H9 (cell line): Measurements from ENCODE around the gene OCIAD2. TPM values are rescaled to one million over a fixed set of nuclear protein-coding genes. Genes with fewer than 3 reads are reported as not detected.

ENCODE experiments used
- DNase-seq: peaks from one replicate; pipeline ENCODE4 v3.0.0-alpha.2; 2017
- H2AFZ ChIP-seq: one replicate; pipeline ENCODE4 v1.6.1; 2013; ENCODE audit warnings: mild to moderate bottlenecking, low read length, control low read depth, moderate library complexity
- H2AK5ac ChIP-seq: 2 replicates; pipeline ENCODE4 v1.6.1; 2013; ENCODE audit warnings: low read length, control low read depth, mixed read lengths; ENCODE audit not compliant: insufficient read length
- H2BK120ac ChIP-seq: one replicate; pipeline ENCODE4 v1.6.1; 2013; ENCODE audit warnings: low read depth, mild to moderate bottlenecking, low read length, control low read depth, inconsistent platforms; ENCODE audit not compliant: poor library complexity, severe bottlenecking
- H2BK12ac ChIP-seq: 2 replicates; pipeline ENCODE4 v1.6.1; 2013; ENCODE audit warnings: low read length, control low read depth, mixed read lengths, low read depth; ENCODE audit not compliant: insufficient read length
- H2BK15ac ChIP-seq: 2 replicates; pipeline ENCODE4 v1.6.1; 2013; ENCODE audit warnings: low read depth, low read length, control low read depth
- H2BK20ac ChIP-seq: one replicate; pipeline ENCODE4 v1.6.1; 2013; ENCODE audit warnings: low read depth, mild to moderate bottlenecking, low read length, control low read depth, inconsistent platforms; ENCODE audit not compliant: poor library complexity, severe bottlenecking
- H2BK5ac ChIP-seq: 2 replicates; pipeline ENCODE4 v1.6.1; 2013; ENCODE audit warnings: low read length, control low read depth, mixed read lengths; ENCODE audit not compliant: insufficient read length
- H3K14ac ChIP-seq: 2 replicates; pipeline ENCODE4 v1.6.1; 2013; ENCODE audit warnings: low read length, control low read depth; ENCODE audit not compliant: insufficient read depth
- H3K18ac ChIP-seq: 2 replicates; pipeline ENCODE4 v1.6.1; 2013; ENCODE audit warnings: low read depth, mild to moderate bottlenecking, mixed read lengths, low read length, control low read depth; ENCODE audit not compliant: insufficient read length
- H3K23ac ChIP-seq: 2 replicates; pipeline ENCODE4 v1.6.1; 2013; ENCODE audit warnings: low read length, control low read depth, mixed read lengths, low read depth; ENCODE audit not compliant: insufficient read length
- H3K23me2 ChIP-seq: 2 replicates; pipeline ENCODE4 v1.6.1; 2013; ENCODE audit warnings: low read depth, mild to moderate bottlenecking, mixed read lengths, low read length, control low read depth; ENCODE audit not compliant: insufficient read length, poor library complexity, severe bottlenecking
- H3K27ac ChIP-seq: 2 replicates; pipeline ENCODE4 v1.5.1; 2013; ENCODE audit warnings: low read length, control low read depth, mixed read lengths, low read depth; ENCODE audit not compliant: insufficient read length
- H3K27me3 ChIP-seq: 2 replicates; pipeline ENCODE4 v1.6.1; 2013; ENCODE audit warnings: low read length, control low read depth, inconsistent platforms; ENCODE audit not compliant: insufficient read depth
- H3K4ac ChIP-seq: 2 replicates; pipeline ENCODE4 v1.6.1; 2013; ENCODE audit warnings: low read depth, mild to moderate bottlenecking, control low read depth, inconsistent platforms, low read length, moderate library complexity
- H3K4me1 ChIP-seq: 2 replicates; pipeline ENCODE4 v1.6.1; 2013; ENCODE audit warnings: low read length, control low read depth, inconsistent platforms; ENCODE audit not compliant: insufficient read depth
- H3K4me2 ChIP-seq: 2 replicates; pipeline ENCODE4 v1.6.1; 2013; ENCODE audit warnings: low read length, control low read depth, mixed read lengths; ENCODE audit not compliant: insufficient read length, insufficient read depth
- H3K56ac ChIP-seq: 2 replicates; pipeline ENCODE4 v1.6.1; 2013; ENCODE audit warnings: low read depth, mild to moderate bottlenecking, mixed read lengths, low read length, control low read depth; ENCODE audit not compliant: insufficient read length
- H3K79me1 ChIP-seq: 2 replicates; pipeline ENCODE4 v1.6.1; 2013; ENCODE audit warnings: low read depth, mild to moderate bottlenecking, moderate library complexity, low read length, control low read depth, inconsistent platforms; ENCODE audit not compliant: insufficient read depth, poor library complexity, severe bottlenecking
- H3K79me2 ChIP-seq: 2 replicates; pipeline ENCODE4 v1.6.1; 2013; ENCODE audit warnings: low read length, control low read depth, inconsistent platforms; ENCODE audit not compliant: insufficient read depth
- H3K9ac ChIP-seq: 2 replicates; pipeline ENCODE4 v1.6.1; 2013; ENCODE audit warnings: low read length, control low read depth, mixed read lengths; ENCODE audit not compliant: insufficient read length; ENCODE audit errors: extremely low read depth
- H3K9me3 ChIP-seq: one replicate; pipeline ENCODE4 v1.6.1; 2013; ENCODE audit warnings: low read depth, low read length, inconsistent platforms; ENCODE audit not compliant: control insufficient read depth
- H3T11ph ChIP-seq: one replicate; pipeline ENCODE4 v1.6.1; 2013; ENCODE audit warnings: mild to moderate bottlenecking, low read length, control low read depth, inconsistent platforms
- H4K20me1 ChIP-seq: one replicate; pipeline ENCODE4 v1.6.1; 2013; ENCODE audit not compliant: control insufficient read depth, insufficient read length, insufficient read depth
- H4K5ac ChIP-seq: 2 replicates; pipeline ENCODE4 v1.6.1; 2013; ENCODE audit warnings: low read depth, mild to moderate bottlenecking, mixed read lengths, low read length, control low read depth; ENCODE audit not compliant: insufficient read length
- H4K8ac ChIP-seq: replicated peaks from 2 replicates; pipeline ENCODE4 v1.6.1; 2013; ENCODE audit warnings: low read length, control low read depth, mixed read lengths, low read depth; ENCODE audit not compliant: insufficient read length
- H4K91ac ChIP-seq: 2 replicates; pipeline ENCODE4 v1.6.1; 2013; ENCODE audit warnings: low read depth, mild to moderate bottlenecking, moderate library complexity, mixed read lengths, low read length, control low read depth; ENCODE audit not compliant: insufficient read length
- H3K27ac Mint-ChIP-seq, 3 experiments: 2 replicates in 2 of 3; 3 replicates in 1 of 3; pipeline ENCODE4 v1.8.0; 2020 to 2021; ENCODE audit warnings: mixed read lengths in 3 of 3, mild to moderate bottlenecking in 1 of 3, moderate library complexity in 1 of 3
- H3K27me3 Mint-ChIP-seq: 2 replicates; pipeline ENCODE4 v1.8.0; 2021; ENCODE audit warnings: low read depth, mild to moderate bottlenecking, moderate library complexity, mixed read lengths
- H3K36me3 Mint-ChIP-seq, 3 experiments: 2 replicates in 2 of 3; 3 replicates in 1 of 3; pipeline ENCODE4 v1.8.0; 2020 to 2021; ENCODE audit warnings: low read depth in 3 of 3, mixed read lengths in 3 of 3; ENCODE audit not compliant: insufficient read depth in 1 of 3
- H3K4me1 Mint-ChIP-seq, 2 experiments: 2 replicates each; pipeline ENCODE4 v1.8.0; 2020; ENCODE audit warnings: mixed read lengths in 2 of 2
- H3K4me3 Mint-ChIP-seq, 2 experiments: 2 replicates in 1 of 2; 3 replicates in 1 of 2; pipeline ENCODE4 v1.8.0; 2020 to 2021; ENCODE audit warnings: mild to moderate bottlenecking in 2 of 2, mixed read lengths in 2 of 2, moderate library complexity in 1 of 2
- H3K9me3 Mint-ChIP-seq, 2 experiments: 2 replicates in 1 of 2; 3 replicates in 1 of 2; pipeline ENCODE4 v1.8.0; 2020; ENCODE audit warnings: mild to moderate bottlenecking in 2 of 2, mixed read lengths in 2 of 2, moderate library complexity in 1 of 2
- WGBS: extraction: QIAGEN DNeasy Blood & Tissue Kit; methylation state at CpG from one replicate; pipeline ENCODE4 v1.1.7; 2013; ENCODE audit warnings: missing lambda C conversion rate, low lambda C conversion rate, mixed read lengths; ENCODE audit not compliant: insufficient read length; ENCODE audit errors: extremely low coverage; 5-methylcytosine and 5-hydroxymethylcytosine counted together
- total RNA-seq: library from RNA; stranded (reverse); gene quantifications from 2 replicates; pipeline ENCODE4 v1.2.1, GENCODE V29; 2021
- TF ChIP-seq, protein P1 (sequence below): fragments of 200-600 bp; sonication (generic); conservative IDR thresholded peaks from 3 replicates; pipeline ENCODE4 v1.8.0; 2021; ENCODE audit warnings: antibody characterized with exemption, mild to moderate bottlenecking

Gene OCIAD2
- total RNA-seq, 1 experiment from 2014 or later = 108 TPM

DNA sequence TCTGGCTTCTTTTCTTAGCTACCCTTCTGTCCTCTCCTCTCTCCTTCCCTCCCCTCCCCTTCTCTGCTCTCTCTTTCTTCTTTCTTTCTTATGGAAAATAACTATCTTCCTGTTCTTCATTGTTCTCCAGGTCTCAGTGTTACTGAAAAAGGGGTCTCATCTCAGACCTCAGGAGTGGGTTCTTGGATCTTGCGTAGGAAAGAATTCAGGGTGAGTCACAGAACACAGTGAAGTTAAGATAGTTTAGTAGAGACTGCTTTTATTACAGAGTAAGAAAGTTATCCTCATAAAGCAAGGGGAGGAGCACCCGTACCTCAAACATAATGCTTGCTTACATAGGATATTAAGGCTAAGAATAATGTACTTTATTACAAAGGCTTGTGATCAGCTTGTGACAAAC, 47.7 kb upstream of the OCIAD2 start:
- WGBS = no CpG with 5 or more reads among the region's 2 CpGs
- Histone ChIP-seq H2BK120ac (no peak overlapping the region), H3K27ac (peak overlapping the region; percentile 28), H3K27me3 (no peaks in the 10 kb centered on the region), H3K18ac (no peak overlapping the region), H4K91ac (no peak overlapping the region), H3K4me2 (peak overlapping the region; percentile 13), H3T11ph (no peak overlapping the region), H3K23ac (no peak overlapping the region), H3K14ac (no peak overlapping the region), H3K56ac (no peak overlapping the region), H3K79me1 (no peaks in the 10 kb centered on the region), H3K4me1 (no peaks in the 10 kb centered on the region; the same call in 1 of the 2 replicates), H2BK12ac (no peak overlapping the region), H3K79me2 (no peaks in the 10 kb centered on the region), H4K8ac (no peak overlapping the region), H2AFZ (no peak overlapping the region), H3K23me2 (no peaks in the 10 kb centered on the region), H2AK5ac (no peak overlapping the region), H3K9me3 (no peaks in the 10 kb centered on the region), H3K9ac (no peak overlapping the region), H2BK15ac (no peak overlapping the region), H3K4ac (no peak overlapping the region), H2BK5ac (no peak overlapping the region), H4K20me1 (no peaks in the 10 kb centered on the region), H2BK20ac (no peak overlapping the region), H4K5ac (no peak overlapping the region)
- TF ChIP-seq, protein P1, sequence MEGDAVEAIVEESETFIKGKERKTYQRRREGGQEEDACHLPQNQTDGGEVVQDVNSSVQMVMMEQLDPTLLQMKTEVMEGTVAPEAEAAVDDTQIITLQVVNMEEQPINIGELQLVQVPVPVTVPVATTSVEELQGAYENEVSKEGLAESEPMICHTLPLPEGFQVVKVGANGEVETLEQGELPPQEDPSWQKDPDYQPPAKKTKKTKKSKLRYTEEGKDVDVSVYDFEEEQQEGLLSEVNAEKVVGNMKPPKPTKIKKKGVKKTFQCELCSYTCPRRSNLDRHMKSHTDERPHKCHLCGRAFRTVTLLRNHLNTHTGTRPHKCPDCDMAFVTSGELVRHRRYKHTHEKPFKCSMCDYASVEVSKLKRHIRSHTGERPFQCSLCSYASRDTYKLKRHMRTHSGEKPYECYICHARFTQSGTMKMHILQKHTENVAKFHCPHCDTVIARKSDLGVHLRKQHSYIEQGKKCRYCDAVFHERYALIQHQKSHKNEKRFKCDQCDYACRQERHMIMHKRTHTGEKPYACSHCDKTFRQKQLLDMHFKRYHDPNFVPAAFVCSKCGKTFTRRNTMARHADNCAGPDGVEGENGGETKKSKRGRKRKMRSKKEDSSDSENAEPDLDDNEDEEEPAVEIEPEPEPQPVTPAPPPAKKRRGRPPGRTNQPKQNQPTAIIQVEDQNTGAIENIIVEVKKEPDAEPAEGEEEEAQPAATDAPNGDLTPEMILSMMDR = no peak
- Mint-ChIP-seq H3K9me3 (peaks cover 4 to 7% of the 10 kb centered on the region in 2 experiments; a peak in 4 of 5 replicates), H3K4me1 (peaks cover 15 to 17% of the 10 kb centered on the region in 2 experiments), H3K27ac (peak overlapping the region in 2 of 3 experiments; percentile 42 to 51; a peak in 6 of 7 replicates), H3K27me3 (peaks cover 1% of the 10 kb centered on the region; the same call in 1 of the 2 replicates), H3K4me3 (peak overlapping the region in 1 of 2 experiments; percentile 18; a peak in 3 of 5 replicates), H3K36me3 (peaks cover 0 to 5% (median 3%) of the 10 kb centered on the region in 3 experiments; a peak in 4 of 7 replicates)
- no peak for DNase-seq
